NOMO-1 (cell line): ENCODE measurements around the gene JARID2.

Experiments
- DNase-seq, 2 experiments: peaks; one replicate each; lab custom pipeline; 2025; ENCODE audit not compliant: unreplicated experiment in 2 of 2; lab: John Stamatoyannopoulos, UW

Gene JARID2

DNA sequence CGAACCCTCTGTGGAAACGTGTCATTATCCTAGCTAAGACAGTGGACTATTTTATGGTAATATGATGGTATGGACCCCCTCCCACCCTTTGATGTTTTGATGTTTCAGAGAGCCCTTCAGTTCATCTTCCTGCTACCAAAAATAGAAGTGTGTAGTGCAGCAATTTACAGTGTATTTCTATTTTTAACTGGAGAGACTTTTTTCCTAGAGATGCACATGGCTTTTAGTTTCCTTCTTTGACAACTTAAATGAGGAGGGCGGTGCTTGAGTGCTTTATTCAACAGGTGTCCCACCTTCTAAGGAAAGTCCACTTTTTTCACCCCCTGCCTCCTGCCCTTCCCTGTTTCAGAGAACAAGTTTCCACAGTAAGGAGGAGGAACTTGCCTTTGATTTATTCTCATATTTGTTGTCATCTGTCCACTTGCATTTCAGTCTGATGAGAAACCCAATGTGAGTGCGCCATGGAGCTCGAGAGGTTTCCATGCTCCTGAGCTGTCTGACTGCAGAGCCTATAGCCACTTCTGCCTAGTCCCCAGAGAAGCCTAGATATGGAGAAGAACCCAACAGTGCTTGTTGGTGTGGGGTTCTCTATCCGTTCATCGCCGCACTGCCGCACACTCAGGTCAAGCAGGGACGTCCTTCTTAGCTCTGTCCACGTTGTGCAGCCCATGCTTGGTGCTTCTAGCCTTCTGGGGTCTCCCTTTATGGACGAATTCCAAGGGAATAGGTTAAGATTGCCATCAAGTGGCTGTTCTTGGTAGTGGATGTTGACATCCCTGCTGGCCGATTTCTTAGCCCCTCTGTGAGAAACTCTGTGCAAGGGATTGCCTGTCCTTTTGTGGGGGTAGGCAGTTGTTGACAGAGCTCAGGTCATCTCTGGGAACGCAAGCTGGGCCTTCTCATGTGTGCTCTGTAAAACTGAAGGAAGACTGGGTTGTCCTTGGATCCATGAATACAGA lies 144.2 kb downstream of the JARID2 start:
- DNase-seq = no peak

DNA sequence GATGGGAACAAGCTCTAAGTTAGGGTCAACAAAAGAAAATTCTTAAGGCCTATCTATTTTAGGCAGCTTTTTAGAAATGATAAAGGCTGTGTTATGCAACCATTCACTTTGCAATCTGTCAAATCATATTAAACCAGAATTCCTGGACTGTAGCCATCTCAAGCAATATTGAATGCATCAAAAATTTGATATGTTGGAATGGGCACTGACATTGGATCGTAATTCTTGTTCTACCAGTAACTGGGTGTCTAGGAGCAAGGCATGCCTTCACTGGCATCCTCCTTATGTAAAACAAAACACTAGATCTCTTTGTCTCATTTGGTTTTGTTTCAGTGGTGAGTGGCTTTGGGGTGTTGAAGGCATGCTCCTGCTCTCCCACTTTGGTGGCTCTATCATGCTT lies 145.6 kb downstream of the JARID2 start:
- no peak for DNase-seq

- no peak for DNase-seq
Measured at GRCh38 chr6:15392182-15392581, 146.3 kb downstream of the JARID2 start.

DNA sequence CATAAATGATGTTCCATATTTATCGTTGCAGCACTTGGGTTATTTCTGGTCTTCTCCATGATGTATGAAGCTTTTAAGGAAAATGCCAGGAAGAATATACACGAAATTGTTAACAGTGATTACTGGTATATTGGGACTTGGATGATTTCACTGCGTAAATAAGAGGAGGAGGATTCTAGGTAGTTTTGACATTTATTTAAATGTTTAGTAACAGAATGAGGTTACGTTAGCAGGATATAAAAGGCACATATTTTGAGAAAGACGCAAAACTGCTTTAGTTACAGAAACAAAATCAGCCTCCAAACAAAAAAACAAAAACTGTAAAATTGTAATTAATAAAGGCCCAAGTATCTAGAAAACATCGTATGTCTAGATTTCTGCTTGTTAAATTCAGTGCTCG lies 147.7 kb downstream of the JARID2 start:
- DNase-seq = no peak

DNA sequence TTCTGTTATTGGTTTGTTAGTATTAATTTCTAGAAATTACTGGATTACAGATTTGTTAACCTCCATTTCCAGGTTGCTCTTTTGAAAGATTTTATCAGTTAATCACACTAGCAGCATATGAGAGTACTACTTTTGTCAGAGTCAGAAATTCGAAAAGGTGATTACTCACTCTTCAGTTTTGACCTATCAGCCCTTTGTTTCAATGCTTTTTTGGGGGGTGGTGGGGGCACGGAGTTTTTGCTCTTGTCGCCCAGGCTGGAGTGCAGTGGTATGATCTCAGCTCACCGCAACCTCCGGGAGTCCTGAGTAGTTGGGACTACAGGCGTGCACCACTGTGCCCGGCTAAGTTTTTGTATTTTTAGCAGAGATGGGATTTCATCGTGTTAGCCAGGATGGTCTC lies 149.2 kb downstream of the JARID2 start:
- DNase-seq = no peak

- no peak for DNase-seq
Measured at GRCh38 chr6:15396808-15397207, 150.9 kb downstream of the JARID2 start.

GRCh38 chr6:15398633-15399275 lies 152.9 kb downstream of the JARID2 start:
- DNase-seq = peak in 1 of 2 experiments; percentile 20

DNA sequence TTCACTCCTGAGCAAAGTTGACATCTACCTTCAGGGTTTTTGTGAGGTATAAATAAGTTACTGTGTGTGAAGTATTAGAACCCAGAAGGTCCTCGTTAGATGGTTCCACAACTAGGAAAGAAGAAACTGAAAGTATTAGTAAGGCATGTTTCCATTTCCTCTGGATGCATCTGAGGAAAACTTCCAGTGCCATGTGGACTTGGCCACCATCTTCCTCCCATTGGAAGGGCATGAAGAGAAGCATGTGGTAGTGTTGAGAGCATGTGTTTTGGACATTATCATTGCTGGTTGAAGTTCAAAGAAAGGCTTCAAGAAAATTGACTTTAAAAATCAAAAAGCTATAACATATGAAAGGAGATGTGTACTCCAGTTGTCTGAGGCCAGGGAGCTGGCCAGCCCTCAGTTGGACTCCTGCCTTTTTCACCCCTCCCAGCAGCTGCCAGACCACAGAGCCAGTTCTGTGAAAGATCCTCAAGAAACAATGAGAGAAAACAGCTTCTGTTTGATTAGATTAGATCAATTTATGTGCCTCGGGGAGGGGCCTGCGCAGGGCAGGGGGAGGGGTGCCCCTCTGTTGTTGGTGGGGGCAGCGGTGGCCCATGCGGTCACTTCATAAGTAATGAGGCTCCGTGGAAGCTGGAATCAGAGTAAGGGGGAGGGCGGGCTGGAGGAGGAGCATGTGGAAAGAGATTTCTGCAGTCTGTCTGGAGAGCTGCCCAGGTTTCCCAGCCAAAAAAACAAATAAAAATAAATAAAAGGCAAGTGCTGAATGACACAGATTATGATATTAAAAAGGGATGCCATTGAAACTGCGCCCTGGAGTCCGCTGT lies 154.0 kb downstream of the JARID2 start:
- DNase-seq = no peak

- no peak for DNase-seq
Measured at GRCh38 chr6:15400572-15401004, 154.7 kb downstream of the JARID2 start.

DNA sequence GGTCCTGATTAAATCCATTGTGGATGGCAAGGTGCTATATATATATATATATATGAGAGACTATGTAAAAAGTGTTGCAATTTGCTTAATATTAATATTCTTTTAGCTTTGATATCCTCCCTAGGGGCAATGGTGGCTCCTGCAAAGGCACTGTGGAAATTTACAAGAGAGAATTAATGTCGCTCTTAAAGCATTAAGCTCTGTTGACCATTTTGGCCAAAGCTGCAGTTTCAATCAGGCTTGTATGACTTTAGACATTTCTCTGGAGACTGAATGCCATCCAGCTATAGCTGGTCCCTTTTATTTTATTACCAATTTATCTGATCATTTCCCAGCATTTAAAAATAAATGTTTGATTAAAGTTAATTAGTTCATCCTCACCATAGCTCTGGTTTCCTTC lies 155.3 kb downstream of the JARID2 start:
- DNase-seq = no peak

DNA sequence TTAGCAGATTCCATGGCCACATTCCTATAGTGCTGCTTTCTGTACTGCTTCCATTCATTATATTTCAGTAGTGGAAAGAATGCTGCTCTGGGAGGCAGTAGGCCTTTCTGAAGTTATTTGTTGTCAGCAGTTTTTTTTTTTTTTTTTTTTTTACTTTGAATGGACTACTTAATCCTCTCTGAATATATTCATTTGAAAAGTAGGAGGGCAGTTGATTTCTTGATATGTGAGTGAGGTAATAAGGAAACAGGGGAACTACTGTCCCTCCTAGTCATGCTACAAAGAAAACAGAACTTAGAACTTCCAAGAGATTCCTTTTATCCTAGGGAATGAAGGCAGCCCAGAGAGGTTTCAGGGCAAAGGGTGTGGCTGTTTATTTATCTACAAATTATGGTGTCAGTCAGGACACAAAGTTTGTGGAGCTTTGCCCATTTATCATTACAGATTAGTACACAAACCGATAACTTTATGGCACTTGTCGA lies 155.9 kb downstream of the JARID2 start:
- DNase-seq = no peak

GRCh38 chr6:15402406-15403045 lies 156.7 kb downstream of the JARID2 start:
- no peak for DNase-seq

- no peak for DNase-seq
Measured at GRCh38 chr6:15403094-15403755, 157.4 kb downstream of the JARID2 start.

GRCh38 chr6:15404685-15404980 lies 158.8 kb downstream of the JARID2 start:
- no peak for DNase-seq

GRCh38 chr6:15405129-15406068 lies 159.5 kb downstream of the JARID2 start:
- no peak for DNase-seq

- no peak for DNase-seq
Measured at GRCh38 chr6:15406452-15406851, 160.6 kb downstream of the JARID2 start.

DNA sequence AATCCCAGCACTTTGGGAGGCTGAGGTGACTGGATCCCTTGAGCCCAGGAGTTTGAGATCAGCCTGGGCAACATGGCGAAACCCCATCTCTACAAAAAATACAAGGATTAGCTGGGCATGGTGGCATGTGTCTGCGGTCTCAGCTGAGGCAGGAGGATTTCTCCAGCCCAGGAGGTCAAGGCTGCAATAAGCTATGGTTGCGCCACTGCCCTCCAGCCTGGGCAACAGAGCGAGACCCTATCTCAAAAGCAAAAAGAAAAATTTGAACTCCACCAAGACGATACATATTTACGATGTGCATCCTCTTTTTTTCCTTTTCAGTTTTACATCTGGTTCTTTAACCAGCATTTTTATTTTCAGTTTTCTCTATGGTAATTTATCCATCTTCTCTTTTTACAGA lies 162.1 kb downstream of the JARID2 start:
- no peak for DNase-seq

DNA sequence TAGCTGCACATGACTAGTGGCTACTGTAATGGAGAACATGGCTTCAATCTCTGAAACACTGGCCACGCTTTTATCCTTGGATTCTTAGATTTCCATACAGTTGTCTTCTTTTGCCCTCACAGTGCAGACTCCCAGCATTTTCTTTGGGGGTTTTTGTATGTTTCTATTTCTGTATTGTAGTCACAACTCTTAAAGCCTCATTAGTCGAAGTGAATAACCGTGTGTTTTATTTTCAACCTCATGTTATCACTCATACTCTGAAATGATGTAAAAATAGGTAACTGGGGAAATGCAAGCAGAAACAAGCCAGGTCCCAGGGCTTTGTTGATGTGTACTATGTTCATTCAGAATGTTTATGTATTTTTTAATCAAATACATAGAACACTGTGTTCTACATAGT lies 162.9 kb downstream of the JARID2 start:
- DNase-seq = no peak
